Measurements from ENCODE around the gene SMG9.

The SMG9 gene

GRCh38 chr19:43774103-43774939 is 19.6 kb upstream of the SMG9 start (continued):
- TF ChIP-seq ZNF518A (tag by site-specific recombination; conservative IDR thresholded peaks at IDR 0.05; ENCODE audit: low read depth) (no peak), ZNF777 (tag by site-specific recombination; IDR thresholded peaks at IDR 0.05; ENCODE audit: borderline replicate concordance) (no peak), ZNF558 (tag by site-specific recombination; IDR thresholded peaks at IDR 0.05) (no peak), PRDM4 (tag by site-specific recombination; IDR thresholded peaks at IDR 0.05) (no peak), ZNF792 (tag by site-specific recombination; IDR thresholded peaks at IDR 0.05) (peak; percentile 70; the same call in 1 of the 2 replicates), ZNF423 (tag by site-specific recombination; IDR thresholded peaks at IDR 0.05) (no peak), KLF1 (tag by site-specific recombination; IDR thresholded peaks at IDR 0.05) (peak; percentile 96), REST (tag by site-specific recombination; IDR thresholded peaks at IDR 0.05) (no peak), ZNF19 (tag by site-specific recombination; IDR thresholded peaks at IDR 0.05; ENCODE audit: low read depth) (no peak), ZNF138 (tag by site-specific recombination; IDR thresholded peaks at IDR 0.05; ENCODE audit: borderline replicate concordance) (no peak), ZNF791 (tag by site-specific recombination; IDR thresholded peaks at IDR 0.05) (no peak), ZNF707 (tag by site-specific recombination; IDR thresholded peaks at IDR 0.05) (no peak), ZFP37 (tag by site-specific recombination; IDR thresholded peaks at IDR 0.05) (no peak), ZNF132 (tag by site-specific recombination; IDR thresholded peaks at IDR 0.05; ENCODE audit: borderline replicate concordance) (no peak), BCL11A (tag by site-specific recombination; IDR thresholded peaks at IDR 0.05; ENCODE audit: low read depth) (0 out of 2 replicates have a peak, but pooled peaks have one; percentile 35), PBX3 (CRISPR knock-in tag; IDR thresholded peaks at IDR 0.05) (0 out of 2 replicates have a peak, but pooled peaks have one; percentile 0), ZNF354C (tag by site-specific recombination; IDR thresholded peaks at IDR 0.05; ENCODE audit: borderline replicate concordance, low read depth) (no peak), ZNF692 (tag by site-specific recombination; IDR thresholded peaks at IDR 0.05) (no peak), ZNF10 (tag by site-specific recombination; IDR thresholded peaks at IDR 0.05) (no peak), ZSCAN18 (tag by site-specific recombination; IDR thresholded peaks at IDR 0.05) (no peak), ZNF610 (tag by site-specific recombination; IDR thresholded peaks at IDR 0.05; ENCODE audit: borderline replicate concordance) (no peak), ZNF768 (tag by site-specific recombination; IDR thresholded peaks at IDR 0.05) (no peak), ZNF366 (tag by site-specific recombination; conservative IDR thresholded peaks at IDR 0.05) (no peak), ZNF658 (tag by site-specific recombination; IDR thresholded peaks at IDR 0.05) (no peak)
